DOHH2 (cell line): Measurements from ENCODE around the gene F8.

ENCODE experiments used
- H3F3A ChIP-seq: fragments of 200-600 bp; sonication (generic), shearing (Covaris generic); 2 replicates; pipeline ENCODE4 v1.6.0; 2016; ENCODE audit warnings: antibody characterized with exemption, mild to moderate bottlenecking; ENCODE audit not compliant: control insufficient read depth, insufficient read depth
- H3K27ac ChIP-seq: fragments of 200-600 bp; sonication (generic); 2 replicates; pipeline ENCODE4 v1.5.1; 2014; ENCODE audit warnings: low read depth, mild to moderate bottlenecking, low read length, moderate library complexity
- H3K27me3 ChIP-seq: fragments of 200-600 bp; sonication (generic); 2 replicates; pipeline ENCODE4 v1.6.1; 2014; ENCODE audit warnings: mild to moderate bottlenecking, low read length, mixed read lengths; ENCODE audit not compliant: control insufficient read depth
- H3K36me3 ChIP-seq: fragments of 200-600 bp; sonication (generic); 2 replicates; pipeline ENCODE4 v1.6.1; 2014; ENCODE audit warnings: mild to moderate bottlenecking, low read length, moderate library complexity, mixed read lengths; ENCODE audit not compliant: control insufficient read depth
- H3K4me1 ChIP-seq: fragments of 200-600 bp; sonication (generic); 2 replicates; pipeline ENCODE4 v1.6.1; 2014; ENCODE audit warnings: mild to moderate bottlenecking, low read length, mixed read lengths; ENCODE audit not compliant: control insufficient read depth
- H3K4me2 ChIP-seq: fragments of 200-600 bp; sonication (generic); 2 replicates; pipeline ENCODE4 v1.6.0; 2014; ENCODE audit warnings: mild to moderate bottlenecking, low read length, moderate library complexity
- H3K4me3 ChIP-seq: fragments of 200-600 bp; sonication (generic); 2 replicates; pipeline ENCODE4 v1.5.1; 2014; ENCODE audit warnings: mild to moderate bottlenecking, low read length, mixed read lengths
- H3K79me2 ChIP-seq: fragments of 200-600 bp; sonication (generic); 2 replicates; pipeline ENCODE4 v1.6.1; 2014; ENCODE audit warnings: mild to moderate bottlenecking, low read length, mixed read lengths; ENCODE audit not compliant: control insufficient read depth
- H3K9me2 ChIP-seq: fragments of 200-600 bp; sonication (generic); replicated peaks from 2 replicates; pipeline ENCODE4 v1.6.1; 2014; ENCODE audit warnings: mild to moderate bottlenecking, low read length, mixed read lengths; ENCODE audit not compliant: control insufficient read depth
- H3K9me3 ChIP-seq: fragments of 200-600 bp; sonication (generic); 2 replicates; pipeline ENCODE4 v1.6.1; 2014; ENCODE audit warnings: antibody characterized with exemption, low read length, mixed read lengths; ENCODE audit not compliant: control insufficient read depth, insufficient read depth
- H4K20me1 ChIP-seq: fragments of 200-600 bp; sonication (generic); 2 replicates; pipeline ENCODE4 v1.6.0; 2014; ENCODE audit warnings: low read depth, mild to moderate bottlenecking, antibody characterized with exemption, low read length, moderate library complexity; ENCODE audit not compliant: control insufficient read depth, insufficient read depth
- CTCF ChIP-seq: fragments of 200-600 bp; sonication (generic); IDR thresholded peaks from one replicate; pipeline ENCODE4 v1.5.1; 2014; ENCODE audit warnings: antibody characterized with exemption, mild to moderate bottlenecking, low read depth, low read length; ENCODE audit not compliant: poor library complexity, severe bottlenecking
- EZH2phosphoT487 ChIP-seq: fragments of 200-600 bp; sonication (generic); IDR thresholded peaks from 2 replicates; pipeline ENCODE4 v1.6.1; 2017; ENCODE audit warnings: borderline replicate concordance, mild to moderate bottlenecking, antibody characterized with exemption, low read length, moderate library complexity, mixed read lengths

The F8 gene

GRCh38 chrX:155022585-155022984 is at the start of gene F8:
Gene F8 (minus strand): TSS chrX:155022723. CDS start chrX:155022552, 171 bp downstream.
- TF ChIP-seq CTCF: no peak
- TF ChIP-seq EZH2phosphoT487: no peak
- no peak within 1 kb of the TSS for H3K27ac ChIP-seq
- no peaks in the 10 kb centered on the region for H3K9me2 ChIP-seq
- H3K9me3 ChIP-seq: no peaks in the 10 kb centered on the region
- H3K4me2 ChIP-seq: no peak within 1 kb of the TSS
- H3K4me3 ChIP-seq: no peak within 1 kb of the TSS
- H3F3A ChIP-seq: 0 out of 2 replicates have a peak, but pooled peaks cover 3% of the 10 kb centered on the region
- H4K20me1 ChIP-seq: no peaks in the 10 kb centered on the region
- no peaks in the 10 kb centered on the region for H3K36me3 ChIP-seq
- H3K79me2 ChIP-seq: peaks cover 4% of the 10 kb centered on the region
- no peaks in the 10 kb centered on the region for H3K27me3 ChIP-seq
- 0 out of 2 replicates have a peak, but pooled peaks cover 6% of the 10 kb centered on the region for H3K4me1 ChIP-seq

GRCh38 chrX:155071694-155072280 is 49.3 kb upstream of the F8 start:
- Histone ChIP-seq H3K4me3 (peak overlapping the region; percentile 92), H3K36me3 (peaks cover 52% of the 10 kb centered on the region), H3K4me2 (peak overlapping the region; percentile 80), H3K9me2 (no peaks in the 10 kb centered on the region), H3K4me1 (peaks cover 37% of the 10 kb centered on the region), H3K9me3 (no peaks in the 10 kb centered on the region), H3K27ac (peak overlapping the region; percentile 71), H4K20me1 (no peaks in the 10 kb centered on the region), H3K27me3 (no peaks in the 10 kb centered on the region), H3K79me2 (peaks cover 75% of the 10 kb centered on the region), H3F3A (no peaks in the 10 kb centered on the region)
- no peak for TF ChIP-seq EZH2phosphoT487
- no peak for TF ChIP-seq CTCF

- Histone ChIP-seq H3K79me2 (peaks cover 81% of the 10 kb centered on the region), H3K27ac (peak within 1 kb of the TSS; percentile 71)
Measured at GRCh38 chrX:155070975-155071693, 48.6 kb upstream of the F8 start, which contains the start of the genes BRCC3, CMC4 and MTCP1. Gene BRCC3 (plus strand): TSS chrX:155071508. CDS start chrX:155071528, 20 bp downstream. Gene CMC4 (minus strand): TSS chrX:155071136. CDS start chrX:155064023, 7,113 bp downstream. Gene MTCP1 (minus strand): TSS chrX:155071136. CDS start chrX:155066010, 5,126 bp downstream.

More at GRCh38 chrX:155070975-155071693, 48.6 kb upstream of the F8 start, which contains the start of the genes BRCC3, CMC4 and MTCP1:
- Histone ChIP-seq H3K4me3 (peak within 1 kb of the TSS; percentile 94), H3K27me3 (no peaks in the 10 kb centered on the region), H3K36me3 (peaks cover 47% of the 10 kb centered on the region), H3K9me2 (no peaks in the 10 kb centered on the region), H3K4me2 (peak within 1 kb of the TSS; percentile 80), H4K20me1 (no peaks in the 10 kb centered on the region), H3K4me1 (peaks cover 37% of the 10 kb centered on the region), H3F3A (no peaks in the 10 kb centered on the region), H3K9me3 (no peaks in the 10 kb centered on the region)
- TF ChIP-seq EZH2phosphoT487 (no peak), CTCF (no peak)
